K562 (cell line): ENCODE measurements around the gene PDK1.

Experiments
- CEBPB ChIP-seq: fragments of 450-650 bp; IDR thresholded peaks from 2 replicates; pipeline ENCODE4 v1.6.1; 2016; ENCODE audit warnings: missing genetic modification characterization, missing compliant biosample characterization
- CTCF ChIP-seq, 3 experiments: IDR thresholded peaks in 2 of 3; conservative IDR thresholded peaks in 1 of 3; 2 replicates each; pipeline ENCODE4 v1.5.1; 2011 to 2012; ENCODE audit warnings: low read length in 3 of 3, mild to moderate bottlenecking in 3 of 3, control low read depth in 2 of 3, improper control_type of control experiment in 1 of 3, inconsistent platforms in 1 of 3, low read depth in 1 of 3, mixed read lengths in 1 of 3, moderate library complexity in 1 of 3; ENCODE audit not compliant: insufficient read depth in 2 of 3
- DPF2 ChIP-seq: fragments of 450-650 bp; IDR thresholded peaks from 2 replicates; pipeline ENCODE4 v1.6.1; 2016
- ELF1 ChIP-seq: fragments of 200-800 bp; sonication (Bioruptor generic); IDR thresholded peaks from 2 replicates; pipeline ENCODE4 v1.6.1; 2016; ENCODE audit warnings: missing genetic modification characterization, missing compliant biosample characterization
- FOXJ3 ChIP-seq: sonication (generic); formaldehyde crosslinking; IDR thresholded peaks from 2 replicates; pipeline ENCODE4 v1.4.0; 2020; ENCODE audit warnings: mild to moderate bottlenecking, missing genetic modification reagents
- HDAC6 ChIP-seq: IDR thresholded peaks from 2 replicates; pipeline ENCODE4 v1.6.1; 2012; ENCODE audit warnings: low read depth, mild to moderate bottlenecking, control low read depth, inconsistent platforms, low read length, moderate library complexity
- POLR3A ChIP-seq: IDR thresholded peaks from 2 replicates; pipeline ENCODE4 v1.6.1; 2011; ENCODE audit warnings: borderline replicate concordance, mild to moderate bottlenecking, moderate library complexity; ENCODE audit not compliant: insufficient read length, insufficient read depth; ENCODE audit errors: extremely low read depth
- RAD21 ChIP-seq, 2 experiments: fragments of 250-450 bp in 1 of 2; fragments of 450-650 bp in 1 of 2; sonication (Bioruptor Pico) in 1 of 2; formaldehyde crosslinking in 1 of 2; IDR thresholded peaks in 1 of 2; conservative IDR thresholded peaks in 1 of 2; 2 replicates each; pipeline versions ENCODE4 v1.4.0 to v1.8.0; 2020 to 2022; ENCODE audit warnings: mild to moderate bottlenecking in 2 of 2, moderate library complexity in 1 of 2
- RFX5 ChIP-seq: IDR thresholded peaks from 2 replicates; pipeline ENCODE4 v1.6.1; 2011; ENCODE audit warnings: low read depth, mild to moderate bottlenecking, improper control_type of control experiment, low read length
- SMARCA4 ChIP-seq: fragments of 450-650 bp; IDR thresholded peaks from 2 replicates; pipeline ENCODE4 v1.6.1; 2016
- SRSF9 ChIP-seq: fragments of 200-400 bp; formaldehyde crosslinking; IDR thresholded peaks from 2 replicates; pipeline ENCODE4 v1.6.1; 2017; ENCODE audit warnings: low read depth, low read length, borderline replicate concordance
- USF1 ChIP-seq: sonication (generic); formaldehyde crosslinking; IDR thresholded peaks from 2 replicates; pipeline ENCODE4 v1.9.0; 2022; ENCODE audit warnings: mild to moderate bottlenecking, missing genetic modification reagents
- ZBTB17 ChIP-seq: fragments of 450-650 bp; formaldehyde crosslinking; IDR thresholded peaks from 2 replicates; pipeline ENCODE4 v1.4.0; 2020; ENCODE audit warnings: mild to moderate bottlenecking
- TF ChIP-seq, protein P1 (sequence below): fragments of 250-450 bp; sonication (Bioruptor Pico); IDR thresholded peaks from 2 replicates; pipeline ENCODE4 v1.5.0; 2020; ENCODE audit warnings: mild to moderate bottlenecking, borderline replicate concordance

DNA sequence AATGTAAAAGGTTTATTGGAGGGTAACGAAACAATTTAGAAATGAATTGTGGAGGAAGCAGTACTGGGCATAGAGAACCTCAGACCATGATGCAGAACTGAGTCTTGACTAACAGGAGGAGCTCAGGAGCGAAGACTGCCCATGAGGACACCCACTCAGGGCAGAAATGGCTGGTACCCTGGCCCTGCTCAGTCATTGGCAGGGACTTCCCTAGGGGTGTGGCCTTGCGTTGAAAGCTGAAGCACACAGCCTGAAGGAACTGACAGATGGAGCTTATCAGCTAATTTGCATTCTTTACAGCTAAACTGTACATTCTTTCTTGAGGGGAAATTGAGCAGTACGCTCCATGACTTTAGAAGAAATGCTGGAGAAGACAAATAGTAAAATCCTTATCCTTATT is 57.1 kb downstream of the PDK1 start:
- TF ChIP-seq POLR3A, result no peak
- TF ChIP-seq RAD21 (CRISPR knock-in tag; conservative IDR thresholded peaks at IDR 0.05 in 1 of 2, IDR thresholded peaks at IDR 0.05 in 1 of 2), result no peak
- no peak for TF ChIP-seq HDAC6
- no peak for TF ChIP-seq FOXJ3 (CRISPR knock-in tag)
- no peak for TF ChIP-seq USF1
- TF ChIP-seq CEBPB, result no peak
- TF ChIP-seq SRSF9, result no peak
- TF ChIP-seq CTCF (IDR thresholded peaks at IDR 0.05 in 2 of 3, conservative IDR thresholded peaks at IDR 0.05 in 1 of 3; ENCODE audit: insufficient read depth in 2 of 3, low read depth in 1 of 3, low read length in 3 of 3), result no peak
- TF ChIP-seq DPF2, result no peak
- no peak for TF ChIP-seq ELF1 (tag)
- TF ChIP-seq ZBTB17 (CRISPR knock-in tag), result no peak
- no peak for TF ChIP-seq RFX5
- TF ChIP-seq SMARCA4, result no peak
- TF ChIP-seq, protein P1, sequence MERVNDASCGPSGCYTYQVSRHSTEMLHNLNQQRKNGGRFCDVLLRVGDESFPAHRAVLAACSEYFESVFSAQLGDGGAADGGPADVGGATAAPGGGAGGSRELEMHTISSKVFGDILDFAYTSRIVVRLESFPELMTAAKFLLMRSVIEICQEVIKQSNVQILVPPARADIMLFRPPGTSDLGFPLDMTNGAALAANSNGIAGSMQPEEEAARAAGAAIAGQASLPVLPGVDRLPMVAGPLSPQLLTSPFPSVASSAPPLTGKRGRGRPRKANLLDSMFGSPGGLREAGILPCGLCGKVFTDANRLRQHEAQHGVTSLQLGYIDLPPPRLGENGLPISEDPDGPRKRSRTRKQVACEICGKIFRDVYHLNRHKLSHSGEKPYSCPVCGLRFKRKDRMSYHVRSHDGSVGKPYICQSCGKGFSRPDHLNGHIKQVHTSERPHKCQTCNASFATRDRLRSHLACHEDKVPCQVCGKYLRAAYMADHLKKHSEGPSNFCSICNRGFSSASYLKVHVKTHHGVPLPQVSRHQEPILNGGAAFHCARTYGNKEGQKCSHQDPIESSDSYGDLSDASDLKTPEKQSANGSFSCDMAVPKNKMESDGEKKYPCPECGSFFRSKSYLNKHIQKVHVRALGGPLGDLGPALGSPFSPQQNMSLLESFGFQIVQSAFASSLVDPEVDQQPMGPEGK (CRISPR knock-in tag), result no peak
